Pancreas (tissue), 10 donors: ENCODE data around the gene CROCC. TPM values are rescaled to one million over a fixed set of nuclear protein-coding genes. Genes with fewer than 3 reads are reported as not detected.
A peak's percentile ranks its signal among the peaks of the same experiment; 100 is the strongest.

Experiments
- ATAC-seq, 4 donors: fragments of 200-7000 bp; cut with Tn5 transposase; one replicate each; pipeline versions ENCODE4 v1.8.0 to v1.9.1; 2020; ENCODE audit warnings: mild to moderate bottlenecking in 4 of 4, moderate library complexity in 4 of 4
- DNase-seq, 6 donors: peaks; one replicate each; pipeline ENCODE4 v3.0.0-alpha.2; 2020
- FAIRE-seq: peaks from 2 replicates; lab custom pipeline; 2012; peaks lifted over from hg19 to GRCh38; lab: Jason Lieb, UNC
- H3K27ac ChIP-seq, 4 donors: fragments of 200-600 bp; sonication (generic); 1 replicate in 3 of 4; 2 replicates in 1 of 4; pipeline versions ENCODE4 v1.5.0 to v1.8.0; 2020
- H3K27me3 ChIP-seq, 4 donors: fragments of 200-600 bp; one replicate each; pipeline ENCODE4 v1.8.0; 2021
- H3K36me3 ChIP-seq, 3 donors: fragments of 200-600 bp; sonication (generic) in 1 of 3; one replicate each; pipeline versions ENCODE4 v1.5.0 to v1.8.0; 2020 to 2021
- H3K4me1 ChIP-seq, 3 donors: fragments of 200-600 bp; one replicate each; pipeline ENCODE4 v1.8.0; 2021
- H3K4me3 ChIP-seq, 4 donors: fragments of 200-600 bp; sonication (generic) in 2 of 4; one replicate each; pipeline versions ENCODE4 v1.5.0 to v1.8.0; 2020 to 2021
- H3K9me3 ChIP-seq, 4 donors: fragments of 200-600 bp; one replicate each; pipeline ENCODE4 v1.8.0; 2021
- CTCF ChIP-seq, 4 donors: fragments of 200-600 bp; sonication (generic) in 3 of 4; IDR thresholded peaks; one replicate each; pipeline versions ENCODE4 v1.5.0 to v1.8.0; 2021; ENCODE audit warnings: antibody characterized with exemption in 4 of 4
- whole genome bisulfite sequencing, 2 donors: extraction: QIAGEN DNeasy Blood & Tissue Kit; methylation state at CpG; one replicate each; pipeline ENCODE4 v1.1.7; 2013; 5-methylcytosine and 5-hydroxymethylcytosine counted together
- intact Hi-C, 3 donors: fragments of 100-400 bp; cut with DNase I; formaldehyde crosslinking; loops; one replicate each; pipeline versions ENCODE4 v1.11.1 to v1.14.2; 2022
- polyA plus RNA-seq, 2 donors: library from polyadenylated mRNA; stranded (reverse); fragments of 200-250 nt; gene quantifications; one replicate each; pipeline ENCODE4 v1.2.3, GENCODE V29; 2013
- total RNA-seq, 6 donors: library from RNA; stranded (reverse); fragmentation: NEBNext Ultra II Directional in 4 of 6; extraction: Animal tissue kit (Norgen Biotek cat#: 25700) in 4 of 6; gene quantifications; one replicate each; pipeline versions ENCODE4 v1.2.1 to v1.2.4, GENCODE V29; 2021 to 2023
- donor health status: healthy with polysubstance abuse.
- donor health status: DM: no; HTN: no; CAD: no; lungs with moderate emphysema.
- donor health status: DM: no; HTN: no; CAD: no.
- donor health status: control.
- donor health status: control.
- donor health status: Bipolar disorder and iron deficiency.
- donor health status: DM: yes; HTN: yes; CAD: no.
- donor health status: DM: no; HTN: no; CAD: no.
- donor health status: DM: no; HTN: no; CAD: no.
- donor health status: DM: yes; HTN: yes; CAD: no.

The CROCC gene
- total and polyA plus RNA-seq, 8 donors = 8.1 to 101 (median 14.6) TPM

DNA sequence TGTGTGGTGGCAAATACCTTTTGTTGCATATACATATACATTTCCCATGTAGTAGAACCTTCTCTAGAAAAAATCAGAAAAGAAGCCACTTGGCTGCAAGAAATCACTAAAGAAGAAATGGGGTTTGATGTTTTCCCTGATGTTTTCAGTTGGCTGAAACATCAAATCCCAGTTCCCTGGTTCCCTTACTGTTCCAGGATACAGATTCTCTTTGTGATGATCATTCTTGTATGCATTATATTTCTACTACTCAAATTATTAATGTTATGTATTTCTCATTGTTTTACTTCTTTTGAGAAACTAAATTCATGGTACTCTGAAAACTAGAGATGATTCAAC lies 18.3 kb upstream of the CROCC start:
- Histone ChIP-seq H3K4me3 (peak overlapping the region in 3 of 4 donors; percentile 18 to 45 (median 38)), H3K4me1 (peaks cover 0 to 8% (median 0%) of the 10 kb centered on the region in 3 donors), H3K27ac (peak overlapping the region in 3 of 4 donors; percentile 97 to 99 (median 99)), H3K9me3 (no peaks in the 10 kb centered on the region), H3K36me3 (no peaks in the 10 kb centered on the region), H3K27me3 (no peaks in the 10 kb centered on the region)
- FAIRE-seq (no peak), DNase-seq (no peak), ATAC-seq (no peak)
- intact Hi-C loops = no loop called here
- TF ChIP-seq CTCF (IDR thresholded peaks at IDR 0.05) = no peak

DNA sequence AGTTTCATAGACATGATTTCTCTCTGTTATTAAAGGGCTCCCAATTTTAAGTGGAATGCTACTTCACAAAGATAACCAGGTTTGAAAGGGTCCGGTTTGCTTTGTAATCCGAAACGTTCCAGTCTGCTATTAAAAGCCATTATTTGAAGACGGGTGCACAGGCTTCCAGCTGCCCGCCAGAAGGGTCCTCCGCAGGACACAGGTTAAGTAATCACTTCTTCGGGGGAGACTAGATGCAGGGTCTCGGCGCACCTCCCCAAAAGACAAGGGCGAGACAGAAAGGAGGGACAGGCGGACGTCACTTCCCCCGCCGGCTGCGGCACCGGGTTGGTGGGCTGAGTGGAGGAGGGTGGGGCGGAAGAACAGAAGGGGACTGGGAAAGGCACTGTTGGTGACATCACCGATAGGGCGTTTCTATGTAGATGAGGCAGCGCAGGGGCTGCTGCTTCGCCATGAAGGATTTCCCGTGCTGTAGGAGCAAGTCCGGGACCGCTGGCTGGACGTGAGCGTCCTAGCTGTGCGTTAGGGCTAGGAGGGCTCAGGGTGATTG lies 17.1 kb upstream of the CROCC start:
- intact Hi-C loops = no loop called here
- peak overlapping the region; percentile 6 to 45 (median 28) for H3K4me3 ChIP-seq
- FAIRE-seq (no peak), DNase-seq (peak; percentile 94 to 99 (median 98)), ATAC-seq (peak; percentile 97 to 99 (median 98))
- H3K27ac ChIP-seq = peak overlapping the region; percentile 97 to 100 (median 99)
- no peaks in the 10 kb centered on the region for H3K36me3 ChIP-seq
- WGBS, 2 donors = 0% methylated on average over 27 of the region's 27 CpGs
- no peaks in the 10 kb centered on the region for H3K9me3 ChIP-seq
- no peaks in the 10 kb centered on the region for H3K27me3 ChIP-seq
- peaks cover 0 to 8% (median 0%) of the 10 kb centered on the region in 3 donors for H3K4me1 ChIP-seq
- TF ChIP-seq CTCF (IDR thresholded peaks at IDR 0.05) = no peak

- intact Hi-C loops = no loop called here
- ATAC-seq (peak; percentile 79 to 89 (median 82)), FAIRE-seq (no peak), DNase-seq (peak in 1 of 6 donors; percentile 65)
- TF ChIP-seq CTCF (IDR thresholded peaks at IDR 0.05) = no peak
- no peaks in the 10 kb centered on the region for H3K36me3 ChIP-seq
- H3K9me3 ChIP-seq = no peaks in the 10 kb centered on the region
- no peaks in the 10 kb centered on the region for H3K27me3 ChIP-seq
- 3 to 4% methylated on average over 12 of the region's 12 CpGs for WGBS, 2 donors
- H3K4me3 ChIP-seq = peak overlapping the region in 3 of 4 donors; percentile 18 to 45 (median 38)
- peak overlapping the region; percentile 97 to 100 (median 99) for H3K27ac ChIP-seq
- peaks cover 0 to 8% (median 0%) of the 10 kb centered on the region in 3 donors for H3K4me1 ChIP-seq
Observed at GRCh38 chr1:16905110-16905867, 16.4 kb upstream of the CROCC start.

DNA sequence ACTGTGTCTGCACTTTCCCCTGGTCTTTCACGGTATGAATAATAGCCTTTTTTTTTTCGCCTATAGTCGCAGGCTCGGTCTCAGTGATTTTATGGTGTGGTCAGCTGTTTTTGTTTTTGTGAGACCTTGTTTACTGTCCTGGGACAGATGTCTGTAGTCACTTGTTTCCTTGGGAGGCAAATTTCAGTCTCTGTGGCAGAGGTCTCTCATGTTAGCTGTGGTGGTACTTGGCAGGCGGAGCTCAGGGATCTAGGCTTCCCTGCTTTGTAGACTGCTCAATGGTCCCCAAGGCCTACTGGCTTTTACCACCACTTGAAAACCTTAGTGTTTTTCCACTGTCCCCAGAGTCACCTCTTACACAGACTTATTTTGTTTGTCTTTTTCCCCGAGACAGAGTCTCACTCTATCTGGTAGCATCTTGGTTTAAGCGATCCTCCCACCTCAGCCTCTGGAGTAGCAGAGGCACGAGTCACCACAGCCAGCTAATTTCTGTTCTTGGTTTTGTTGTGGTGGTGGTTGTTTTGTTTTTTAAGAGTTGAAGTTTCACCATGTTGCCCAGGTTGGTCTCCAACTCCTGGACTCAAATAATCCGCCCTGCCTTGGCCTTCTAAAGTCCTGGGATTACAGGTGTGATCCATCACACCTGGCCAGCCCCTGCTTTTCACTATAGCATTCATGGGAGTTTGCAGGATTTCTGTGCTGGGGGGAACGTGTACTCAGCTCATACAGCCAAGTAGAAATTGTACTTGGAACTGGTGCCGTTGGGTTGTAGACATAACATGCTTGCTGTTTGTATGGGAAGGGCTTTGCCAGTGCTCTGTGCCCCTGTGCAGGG lies 15.6 kb upstream of the CROCC start:
- 77 to 81% methylated on average over 11 of the region's 11 CpGs for WGBS, 2 donors
- Histone ChIP-seq H3K27ac (peak overlapping the region; percentile 97 to 100 (median 99)), H3K36me3 (no peaks in the 10 kb centered on the region), H3K4me3 (no peak overlapping the region), H3K4me1 (peaks cover 0 to 8% (median 0%) of the 10 kb centered on the region in 3 donors), H3K9me3 (no peaks in the 10 kb centered on the region), H3K27me3 (no peaks in the 10 kb centered on the region)
- no peak for FAIRE-seq
- ATAC-seq = no peak
- DNase-seq = peak in 1 of 6 donors; percentile 31
- intact Hi-C loops = no loop called here
- TF ChIP-seq CTCF (IDR thresholded peaks at IDR 0.05) = no peak
